Measurements from ENCODE around the gene ETV7. TPM values are rescaled to one million over a fixed set of nuclear protein-coding genes. Genes with fewer than 3 reads are reported as not detected.

Gene ETV7
- total RNA-seq, 3 donors from 2014 or later: 2.6 to 5.7 (median 2.8) TPM

DNA sequence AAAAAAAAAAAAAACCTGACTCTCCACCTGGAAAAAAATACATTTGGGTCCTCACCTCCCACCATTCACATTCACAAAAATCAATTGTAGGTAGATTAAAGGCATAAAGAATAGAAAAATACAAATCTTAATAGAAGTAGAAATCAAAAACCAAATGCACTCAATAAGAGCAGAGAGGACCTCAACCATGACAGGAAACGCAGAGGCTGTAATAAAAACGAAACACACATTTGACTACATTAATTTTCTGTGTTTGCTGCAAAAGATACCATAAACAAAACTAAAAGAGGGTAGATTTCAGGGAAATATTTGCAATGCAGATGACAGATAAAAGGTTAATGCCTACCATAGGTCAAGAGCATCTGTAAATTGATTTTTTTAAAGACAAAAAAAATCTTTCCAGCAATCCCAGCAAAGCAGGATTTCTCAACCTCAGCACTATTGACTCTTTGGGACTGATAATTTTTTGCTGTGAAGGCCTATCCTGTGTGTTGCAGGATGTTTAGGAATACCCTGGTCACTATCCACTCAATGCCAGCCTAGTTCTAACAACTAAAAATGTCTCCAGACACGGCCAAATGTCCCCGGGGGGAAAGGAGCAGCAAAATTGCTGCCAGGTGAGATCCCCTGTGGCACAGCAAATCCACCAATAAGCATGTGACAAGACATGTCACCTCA is 9.1 kb downstream of the ETV7 start:
- Histone ChIP-seq H3K36me3 (ENCODE audit: low read depth) (no peaks in the 10 kb centered on the region), H3K9me3 (no peaks in the 10 kb centered on the region), H3K4me3 (no peak overlapping the region), H3K4me1 (ENCODE audit: low read depth) (no peaks in the 10 kb centered on the region)
- DNase-seq: no peak
- intact Hi-C loops (cut with DNase I, micrococcal nuclease): no loop called here
- ATAC-seq: no peak
- TF ChIP-seq, protein P1, sequence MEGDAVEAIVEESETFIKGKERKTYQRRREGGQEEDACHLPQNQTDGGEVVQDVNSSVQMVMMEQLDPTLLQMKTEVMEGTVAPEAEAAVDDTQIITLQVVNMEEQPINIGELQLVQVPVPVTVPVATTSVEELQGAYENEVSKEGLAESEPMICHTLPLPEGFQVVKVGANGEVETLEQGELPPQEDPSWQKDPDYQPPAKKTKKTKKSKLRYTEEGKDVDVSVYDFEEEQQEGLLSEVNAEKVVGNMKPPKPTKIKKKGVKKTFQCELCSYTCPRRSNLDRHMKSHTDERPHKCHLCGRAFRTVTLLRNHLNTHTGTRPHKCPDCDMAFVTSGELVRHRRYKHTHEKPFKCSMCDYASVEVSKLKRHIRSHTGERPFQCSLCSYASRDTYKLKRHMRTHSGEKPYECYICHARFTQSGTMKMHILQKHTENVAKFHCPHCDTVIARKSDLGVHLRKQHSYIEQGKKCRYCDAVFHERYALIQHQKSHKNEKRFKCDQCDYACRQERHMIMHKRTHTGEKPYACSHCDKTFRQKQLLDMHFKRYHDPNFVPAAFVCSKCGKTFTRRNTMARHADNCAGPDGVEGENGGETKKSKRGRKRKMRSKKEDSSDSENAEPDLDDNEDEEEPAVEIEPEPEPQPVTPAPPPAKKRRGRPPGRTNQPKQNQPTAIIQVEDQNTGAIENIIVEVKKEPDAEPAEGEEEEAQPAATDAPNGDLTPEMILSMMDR (IDR thresholded peaks at IDR 0.05): no peak

DNA sequence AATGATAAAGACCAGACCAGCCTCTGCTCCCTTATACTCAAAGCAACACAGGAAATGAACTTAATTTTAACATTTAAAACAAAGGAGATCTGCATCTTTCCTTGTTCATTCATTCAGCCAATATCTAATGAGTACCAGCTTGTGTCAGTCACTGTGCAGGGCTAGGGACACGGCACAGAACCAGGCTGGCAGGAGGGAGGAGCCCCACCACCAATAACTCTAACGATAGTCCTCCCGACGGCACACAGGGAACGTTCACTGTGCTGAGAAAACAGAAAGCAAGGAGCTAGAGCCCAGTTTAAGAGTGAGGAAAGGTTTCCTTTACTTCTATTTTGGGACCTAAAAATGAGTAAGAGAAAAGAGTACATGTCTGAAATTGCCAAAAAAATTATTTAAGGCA is 9.9 kb downstream of the ETV7 start:
- Histone ChIP-seq H3K9me3 (no peaks in the 10 kb centered on the region), H3K4me1 (ENCODE audit: low read depth) (no peaks in the 10 kb centered on the region), H3K4me3 (no peak overlapping the region), H3K36me3 (ENCODE audit: low read depth) (no peaks in the 10 kb centered on the region)
- no peak for ATAC-seq
- DNase-seq: no peak
- intact Hi-C loops (cut with DNase I, micrococcal nuclease): no loop called here
- TF ChIP-seq, protein P1 (IDR thresholded peaks at IDR 0.05): no peak

DNA sequence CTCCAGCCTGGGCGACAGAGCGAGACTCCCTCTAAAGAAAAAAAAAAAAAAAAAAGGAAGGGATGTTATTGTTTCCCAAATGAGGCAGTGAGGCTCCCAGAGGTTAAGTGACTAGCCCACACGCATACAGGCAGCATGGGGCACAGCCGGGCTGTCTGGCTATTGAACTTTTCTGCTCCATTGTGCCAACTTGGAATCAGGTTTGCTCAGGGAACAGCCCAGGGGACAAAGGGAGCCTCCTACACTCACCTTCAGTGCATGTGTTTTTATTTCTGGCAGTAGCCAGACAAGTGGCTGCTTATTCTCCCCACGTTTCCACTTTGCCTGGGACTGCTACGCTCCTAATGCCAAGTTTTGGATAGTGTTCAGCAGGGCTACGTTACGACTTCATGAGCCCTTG is 10.7 kb downstream of the ETV7 start:
- H3K4me3 ChIP-seq: no peak overlapping the region
- no peaks in the 10 kb centered on the region for H3K4me1 ChIP-seq (ENCODE audit: low read depth)
- intact Hi-C loops (cut with DNase I, micrococcal nuclease): no loop called here
- no peaks in the 10 kb centered on the region for H3K36me3 ChIP-seq (ENCODE audit: low read depth)
- no peaks in the 10 kb centered on the region for H3K9me3 ChIP-seq
- no peak for ATAC-seq
- TF ChIP-seq, protein P1 (IDR thresholded peaks at IDR 0.05): no peak
- no peak for DNase-seq

DNA sequence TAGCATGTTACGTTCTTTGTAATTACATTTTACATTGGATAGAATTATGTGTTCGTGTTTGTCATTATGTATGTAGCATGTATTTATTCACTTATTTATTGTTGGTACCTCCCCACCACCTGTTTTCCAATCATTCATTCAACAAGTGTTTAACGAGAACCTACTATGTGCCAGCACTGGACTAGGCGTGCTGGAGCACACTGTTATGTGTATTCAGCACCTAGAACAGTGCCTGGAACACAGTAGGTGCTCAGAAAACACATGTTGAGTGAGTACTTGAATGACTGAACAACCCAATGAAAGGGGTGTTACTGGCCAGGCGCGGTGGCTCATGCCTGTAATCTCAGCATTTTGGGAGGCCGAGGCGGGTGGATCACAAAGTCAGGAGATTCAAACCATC is 11.3 kb downstream of the ETV7 start:
- ATAC-seq (no peak), DNase-seq (no peak)
- TF ChIP-seq, protein P1 (IDR thresholded peaks at IDR 0.05): no peak
- intact Hi-C loops (cut with DNase I, micrococcal nuclease): no loop called here
- Histone ChIP-seq H3K4me1 (ENCODE audit: low read depth) (no peaks in the 10 kb centered on the region), H3K36me3 (ENCODE audit: low read depth) (no peaks in the 10 kb centered on the region), H3K4me3 (no peak overlapping the region), H3K9me3 (no peaks in the 10 kb centered on the region)

DNA sequence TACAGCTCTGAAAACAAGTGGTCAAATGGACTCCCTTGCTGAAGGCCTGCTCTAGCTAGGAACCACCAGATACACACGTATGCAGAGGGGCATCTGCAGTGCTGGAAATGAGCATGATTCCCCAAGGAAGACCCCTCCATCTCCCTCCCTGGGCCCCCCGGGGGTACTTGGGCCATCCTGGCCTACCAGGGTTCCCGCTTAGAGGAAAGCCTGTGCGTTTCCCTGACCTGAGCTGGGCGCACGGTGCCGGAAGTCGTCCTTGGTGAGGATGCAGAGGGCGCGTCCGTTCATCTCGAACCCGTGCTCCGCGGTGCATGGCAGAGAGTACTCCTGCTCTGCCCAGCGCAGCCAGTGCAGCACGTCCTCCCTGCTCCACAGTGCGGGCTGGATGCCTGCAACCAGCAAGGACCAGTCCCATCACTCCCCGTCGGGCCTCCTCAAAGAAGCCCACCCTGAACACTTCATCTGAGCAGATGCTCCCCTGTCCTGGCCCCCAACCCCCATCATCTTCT is 11.8 kb downstream of the ETV7 start:
- no peak overlapping the region for H3K4me3 ChIP-seq
- H3K9me3 ChIP-seq: no peaks in the 10 kb centered on the region
- H3K36me3 ChIP-seq (ENCODE audit: low read depth): no peaks in the 10 kb centered on the region
- intact Hi-C loops (cut with DNase I, micrococcal nuclease): no loop called here
- DNase-seq (no peak), ATAC-seq (no peak)
- no peaks in the 10 kb centered on the region for H3K4me1 ChIP-seq (ENCODE audit: low read depth)
- TF ChIP-seq, protein P1 (IDR thresholded peaks at IDR 0.05): no peak
